GM12891 (cell line): Measurements from ENCODE around the gene IDH2.

Experiments
- PAX5 ChIP-seq: IDR thresholded peaks from 2 replicates; pipeline ENCODE4 v1.6.1; 2011; ENCODE audit warnings: low read length, moderate library complexity, mild to moderate bottlenecking; ENCODE audit not compliant: insufficient read depth, severe bottlenecking
- POLR2A ChIP-seq: IDR thresholded peaks from 2 replicates; pipeline ENCODE4 v1.6.1; 2011; ENCODE audit warnings: low read depth, low read length, control low read depth
- POLR2AphosphoS5 ChIP-seq: IDR thresholded peaks from 2 replicates; pipeline ENCODE4 v1.6.1; 2011; ENCODE audit warnings: low read depth, low read length, control low read depth
- SPI1 ChIP-seq: IDR thresholded peaks from 2 replicates; pipeline ENCODE4 v1.6.1; 2011; ENCODE audit warnings: low read depth, low read length, control low read depth

DNA sequence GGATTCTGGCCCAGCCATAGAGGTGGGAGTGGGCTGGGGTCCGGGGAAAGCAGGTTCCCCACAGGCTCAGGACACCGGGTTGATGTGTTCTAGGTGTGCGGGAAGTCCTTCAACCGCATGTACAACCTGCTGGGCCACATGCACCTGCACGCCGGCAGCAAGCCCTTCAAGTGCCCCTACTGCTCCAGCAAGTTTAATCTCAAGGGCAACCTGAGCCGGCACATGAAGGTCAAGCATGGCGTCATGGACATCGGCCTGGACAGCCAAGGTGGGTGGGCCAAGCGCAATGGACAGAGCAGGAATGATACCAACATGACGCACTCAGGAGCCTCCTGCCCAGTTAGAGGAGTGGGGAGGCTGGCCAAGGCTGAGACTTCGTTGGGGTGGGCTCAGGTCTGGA lies 28.2 kb downstream of the IDH2 start:
- TF ChIP-seq POLR2A (no peak), PAX5 (no peak), POLR2AphosphoS5 (no peak), SPI1 (no peak)
